Ishikawa (cell line): ENCODE results near the gene MIPOL1.

Experiments
- CEBPB ChIP-seq: IDR thresholded peaks from 2 replicates; pipeline ENCODE4 v1.6.1; 2012
- CREB1 ChIP-seq: IDR thresholded peaks from 2 replicates; pipeline ENCODE4 v1.6.1; 2012; ENCODE audit warnings: low read depth
- EGR1 ChIP-seq: IDR thresholded peaks from 2 replicates; pipeline ENCODE4 v1.6.1; 2012
- EP300 ChIP-seq: IDR thresholded peaks from 2 replicates; pipeline ENCODE4 v1.6.1; 2012; ENCODE audit warnings: borderline replicate concordance
- FOXM1 ChIP-seq: IDR thresholded peaks from 2 replicates; pipeline ENCODE4 v1.6.1; 2012; ENCODE audit warnings: low read depth, borderline replicate concordance
- NFIC ChIP-seq: IDR thresholded peaks from 2 replicates; pipeline ENCODE4 v1.6.1; 2012
- RAD21 ChIP-seq: IDR thresholded peaks from 2 replicates; pipeline ENCODE4 v1.6.1; 2012; ENCODE audit warnings: low read depth
- TAF1 ChIP-seq: IDR thresholded peaks from 2 replicates; pipeline ENCODE4 v1.6.1; 2012; ENCODE audit warnings: low read depth, mild to moderate bottlenecking
- TCF12 ChIP-seq: IDR thresholded peaks from 2 replicates; pipeline ENCODE4 v1.6.1; 2012; ENCODE audit warnings: low read depth
- TEAD4 ChIP-seq: IDR thresholded peaks from 2 replicates; pipeline ENCODE4 v1.6.1; 2012
- YY1 ChIP-seq: IDR thresholded peaks from 2 replicates; pipeline ENCODE4 v1.6.1; 2012; ENCODE audit warnings: low read depth
- ZBTB7A ChIP-seq: IDR thresholded peaks from 2 replicates; pipeline ENCODE4 v1.6.1; 2012; ENCODE audit warnings: low read depth
- TF ChIP-seq, protein P1 (sequence below): IDR thresholded peaks from 2 replicates; pipeline ENCODE4 v1.6.1; 2012
- TF ChIP-seq, protein P2 (sequence below): IDR thresholded peaks from 2 replicates; pipeline ENCODE4 v1.6.1; 2012
- TF ChIP-seq, protein P3 (sequence below): IDR thresholded peaks from 2 replicates; pipeline ENCODE4 v1.6.1; 2012; ENCODE audit warnings: low read depth, mild to moderate bottlenecking

The MIPOL1 gene

DNA sequence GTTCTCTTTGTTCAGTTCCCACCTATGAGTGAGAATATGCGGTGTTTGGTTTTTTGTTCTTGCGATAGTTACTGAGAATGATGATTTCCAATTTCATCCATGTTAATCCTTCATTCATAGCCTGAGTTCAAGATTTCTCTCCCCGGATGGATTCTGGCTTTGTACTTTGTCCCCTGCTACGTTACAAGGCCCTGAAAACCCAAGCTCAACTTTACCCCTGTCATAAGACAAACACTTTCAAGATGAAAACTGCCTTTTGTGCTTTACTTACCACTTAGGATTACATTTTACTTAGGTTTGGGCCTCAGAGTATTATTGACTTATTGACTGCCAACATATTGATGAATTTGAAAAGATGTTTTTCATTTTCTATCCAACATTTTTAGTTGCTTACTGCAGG is 361.0 kb downstream of the MIPOL1 start:
- TF ChIP-seq, protein P1, sequence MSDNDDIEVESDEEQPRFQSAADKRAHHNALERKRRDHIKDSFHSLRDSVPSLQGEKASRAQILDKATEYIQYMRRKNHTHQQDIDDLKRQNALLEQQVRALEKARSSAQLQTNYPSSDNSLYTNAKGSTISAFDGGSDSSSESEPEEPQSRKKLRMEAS, result no peak
- TF ChIP-seq FOXM1 (no peak), TEAD4 (no peak), NFIC (no peak), ZBTB7A (no peak), YY1 (no peak), EP300 (no peak), TCF12 (no peak), TAF1 (no peak), CEBPB (no peak), EGR1 (no peak), CREB1 (no peak), RAD21 (no peak)
- TF ChIP-seq, protein P2, sequence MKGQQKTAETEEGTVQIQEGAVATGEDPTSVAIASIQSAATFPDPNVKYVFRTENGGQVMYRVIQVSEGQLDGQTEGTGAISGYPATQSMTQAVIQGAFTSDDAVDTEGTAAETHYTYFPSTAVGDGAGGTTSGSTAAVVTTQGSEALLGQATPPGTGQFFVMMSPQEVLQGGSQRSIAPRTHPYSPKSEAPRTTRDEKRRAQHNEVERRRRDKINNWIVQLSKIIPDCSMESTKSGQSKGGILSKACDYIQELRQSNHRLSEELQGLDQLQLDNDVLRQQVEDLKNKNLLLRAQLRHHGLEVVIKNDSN, result no peak
- TF ChIP-seq, protein P3, sequence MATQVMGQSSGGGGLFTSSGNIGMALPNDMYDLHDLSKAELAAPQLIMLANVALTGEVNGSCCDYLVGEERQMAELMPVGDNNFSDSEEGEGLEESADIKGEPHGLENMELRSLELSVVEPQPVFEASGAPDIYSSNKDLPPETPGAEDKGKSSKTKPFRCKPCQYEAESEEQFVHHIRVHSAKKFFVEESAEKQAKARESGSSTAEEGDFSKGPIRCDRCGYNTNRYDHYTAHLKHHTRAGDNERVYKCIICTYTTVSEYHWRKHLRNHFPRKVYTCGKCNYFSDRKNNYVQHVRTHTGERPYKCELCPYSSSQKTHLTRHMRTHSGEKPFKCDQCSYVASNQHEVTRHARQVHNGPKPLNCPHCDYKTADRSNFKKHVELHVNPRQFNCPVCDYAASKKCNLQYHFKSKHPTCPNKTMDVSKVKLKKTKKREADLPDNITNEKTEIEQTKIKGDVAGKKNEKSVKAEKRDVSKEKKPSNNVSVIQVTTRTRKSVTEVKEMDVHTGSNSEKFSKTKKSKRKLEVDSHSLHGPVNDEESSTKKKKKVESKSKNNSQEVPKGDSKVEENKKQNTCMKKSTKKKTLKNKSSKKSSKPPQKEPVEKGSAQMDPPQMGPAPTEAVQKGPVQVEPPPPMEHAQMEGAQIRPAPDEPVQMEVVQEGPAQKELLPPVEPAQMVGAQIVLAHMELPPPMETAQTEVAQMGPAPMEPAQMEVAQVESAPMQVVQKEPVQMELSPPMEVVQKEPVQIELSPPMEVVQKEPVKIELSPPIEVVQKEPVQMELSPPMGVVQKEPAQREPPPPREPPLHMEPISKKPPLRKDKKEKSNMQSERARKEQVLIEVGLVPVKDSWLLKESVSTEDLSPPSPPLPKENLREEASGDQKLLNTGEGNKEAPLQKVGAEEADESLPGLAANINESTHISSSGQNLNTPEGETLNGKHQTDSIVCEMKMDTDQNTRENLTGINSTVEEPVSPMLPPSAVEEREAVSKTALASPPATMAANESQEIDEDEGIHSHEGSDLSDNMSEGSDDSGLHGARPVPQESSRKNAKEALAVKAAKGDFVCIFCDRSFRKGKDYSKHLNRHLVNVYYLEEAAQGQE, result no peak

DNA sequence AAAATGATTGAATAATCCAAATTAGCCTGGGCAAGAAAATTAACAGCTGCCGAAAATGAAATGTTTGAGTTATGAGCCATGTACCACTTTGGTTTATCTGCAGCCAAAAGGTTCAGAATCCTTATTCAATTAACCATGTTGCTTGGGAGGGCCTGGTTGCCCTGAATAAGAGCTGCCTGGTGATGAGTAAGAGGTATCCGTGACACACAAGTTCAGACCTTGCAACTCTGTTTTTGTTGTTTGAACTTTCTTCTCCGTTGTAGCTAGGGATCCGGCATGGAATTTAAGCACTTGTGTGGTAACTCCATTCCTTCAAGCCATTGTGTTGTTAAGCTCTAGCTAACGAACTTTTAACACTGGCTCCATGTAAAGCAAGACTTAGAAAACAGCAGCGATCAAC is 361.6 kb downstream of the MIPOL1 start:
- TF ChIP-seq, protein P2, result no peak
- TF ChIP-seq TCF12 (no peak), RAD21 (no peak), NFIC (no peak), TAF1 (no peak), FOXM1 (no peak), EGR1 (no peak), YY1 (no peak), ZBTB7A (no peak), CEBPB (no peak)
- TF ChIP-seq, protein P1, result no peak
- TF ChIP-seq, protein P3, result no peak

DNA sequence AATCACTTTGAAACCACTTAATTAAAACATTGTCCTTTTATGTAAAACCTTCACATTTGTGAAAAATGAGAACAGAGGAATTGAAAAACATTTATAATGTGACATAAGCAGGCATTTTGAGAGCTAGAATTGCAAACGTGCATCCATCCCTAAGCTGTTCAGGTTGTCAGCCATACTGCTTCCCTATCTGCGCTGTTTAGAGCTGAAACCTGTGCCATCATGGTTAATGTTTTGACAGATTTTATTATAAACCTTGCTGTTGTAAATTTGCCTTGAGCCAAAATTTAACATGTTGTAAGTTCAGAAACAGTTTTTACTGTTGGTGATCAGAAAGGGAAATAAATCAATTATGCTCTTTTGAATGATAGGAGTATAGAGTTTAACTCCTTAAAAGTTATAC is 365.5 kb downstream of the MIPOL1 start:
- no peak for TF ChIP-seq ZBTB7A
- no peak for TF ChIP-seq YY1
- no peak for TF ChIP-seq EGR1
- no peak for TF ChIP-seq CEBPB
- TF ChIP-seq, protein P1, result no peak
- no peak for TF ChIP-seq EP300
- TF ChIP-seq TEAD4, result no peak
- no peak for TF ChIP-seq CREB1
- no peak for TF ChIP-seq RAD21
- TF ChIP-seq NFIC, result no peak
- no peak for TF ChIP-seq TAF1
- TF ChIP-seq, protein P3, result no peak
- TF ChIP-seq FOXM1, result no peak
- TF ChIP-seq, protein P2, result no peak
- TF ChIP-seq TCF12, result no peak

DNA sequence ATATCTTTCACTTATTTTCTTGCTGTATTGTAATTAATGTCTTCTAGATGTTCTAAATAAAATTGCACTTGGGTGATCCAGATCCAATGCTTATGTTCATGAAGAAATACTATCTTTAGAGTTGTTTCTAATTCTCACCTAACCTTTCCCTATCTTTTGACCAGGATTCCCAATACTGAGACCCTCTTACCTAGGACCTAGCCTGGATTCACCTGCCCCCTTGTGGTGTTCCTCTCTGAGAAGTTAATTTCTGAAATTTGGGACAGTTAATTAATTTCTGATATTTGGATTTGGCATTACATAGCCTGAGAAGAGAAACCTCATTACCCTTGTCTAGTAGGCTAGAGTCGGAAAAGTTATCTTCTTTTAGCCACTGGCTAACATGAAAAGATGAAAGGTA is 367.8 kb downstream of the MIPOL1 start:
- TF ChIP-seq EP300, result no peak
- TF ChIP-seq RAD21, result peak; percentile 34; the same call in 1 of the 2 replicates
- TF ChIP-seq, protein P3, result no peak
- no peak for TF ChIP-seq CREB1
- no peak for TF ChIP-seq YY1
